K562 (cell line): ENCODE data around the gene TESK2.

ENCODE experiments used
- CTCF ChIP-seq, 3 experiments: IDR thresholded peaks in 2 of 3; conservative IDR thresholded peaks in 1 of 3; 2 replicates each; pipeline ENCODE4 v1.5.1; 2011 to 2012; ENCODE audit warnings: low read length in 3 of 3, mild to moderate bottlenecking in 3 of 3, control low read depth in 2 of 3, improper control_type of control experiment in 1 of 3, inconsistent platforms in 1 of 3, low read depth in 1 of 3, mixed read lengths in 1 of 3, moderate library complexity in 1 of 3; ENCODE audit not compliant: insufficient read depth in 2 of 3
- ELF1 ChIP-seq: fragments of 200-800 bp; sonication (Bioruptor generic); IDR thresholded peaks from 2 replicates; pipeline ENCODE4 v1.6.1; 2016; ENCODE audit warnings: missing genetic modification characterization, missing compliant biosample characterization
- FOS ChIP-seq: IDR thresholded peaks from 3 replicates; pipeline ENCODE4 v1.6.1; 2011; ENCODE audit not compliant: insufficient read length; ENCODE audit errors: extremely low read depth
- FOXP4 ChIP-seq: sonication (generic); formaldehyde crosslinking; IDR thresholded peaks from 2 replicates; pipeline ENCODE4 v1.8.0; 2022; ENCODE audit warnings: mild to moderate bottlenecking, missing genetic modification reagents, borderline replicate concordance
- PML ChIP-seq: IDR thresholded peaks from 2 replicates; pipeline ENCODE4 v1.6.1; 2012; ENCODE audit warnings: low read length, inconsistent platforms
- RAD21 ChIP-seq, 2 experiments: fragments of 250-450 bp in 1 of 2; fragments of 450-650 bp in 1 of 2; sonication (Bioruptor Pico) in 1 of 2; formaldehyde crosslinking in 1 of 2; IDR thresholded peaks in 1 of 2; conservative IDR thresholded peaks in 1 of 2; 2 replicates each; pipeline versions ENCODE4 v1.4.0 to v1.8.0; 2020 to 2022; ENCODE audit warnings: mild to moderate bottlenecking in 2 of 2, moderate library complexity in 1 of 2
- YY1 ChIP-seq, 3 experiments: IDR thresholded peaks; 2 replicates each; pipeline ENCODE4 v1.6.1; 2011; ENCODE audit warnings: low read length in 2 of 3, mild to moderate bottlenecking in 2 of 3, moderate library complexity in 2 of 3, borderline replicate concordance in 1 of 3, control low read depth in 1 of 3, low read depth in 1 of 3; ENCODE audit not compliant: insufficient read depth in 3 of 3, insufficient replicate concordance in 2 of 3, control insufficient read depth in 1 of 3, insufficient read length in 1 of 3; ENCODE audit errors: extremely low read depth in 1 of 3
- ZHX1 ChIP-seq: fragments of 150-350 bp; conservative IDR thresholded peaks from 2 replicates; pipeline ENCODE4 v1.6.1; 2014; ENCODE audit warnings: low read length
- ZNF133 ChIP-seq: fragments of 250-450 bp; sonication (Bioruptor Pico); IDR thresholded peaks from 2 replicates; pipeline ENCODE4 v1.4.0; 2020; ENCODE audit warnings: mild to moderate bottlenecking

DNA sequence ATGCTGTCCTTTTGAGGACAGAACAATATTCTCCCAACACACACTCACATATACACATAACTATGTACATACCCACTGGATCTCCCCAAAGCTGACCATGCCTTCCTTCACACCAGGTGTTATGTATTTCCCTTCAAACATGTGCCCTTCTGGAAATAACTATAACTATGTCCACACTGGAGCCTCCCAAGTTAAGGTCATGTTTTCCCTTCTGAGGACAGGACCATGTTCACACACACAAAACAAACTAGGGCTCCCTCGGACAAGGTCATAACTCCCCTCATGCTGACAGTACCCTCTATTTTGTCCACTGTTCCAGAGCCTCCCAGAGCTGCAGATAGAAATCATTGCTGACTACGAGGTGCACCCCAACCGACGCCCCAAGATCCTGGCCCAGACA lies 16.9 kb upstream of the TESK2 start:
- TF ChIP-seq CTCF (IDR thresholded peaks at IDR 0.05 in 2 of 3, conservative IDR thresholded peaks at IDR 0.05 in 1 of 3; ENCODE audit: insufficient read depth in 2 of 3, low read depth in 1 of 3, low read length in 3 of 3) (no peak), FOXP4 (no peak), ZHX1 (no peak), RAD21 (CRISPR knock-in tag; conservative IDR thresholded peaks at IDR 0.05 in 1 of 2, IDR thresholded peaks at IDR 0.05 in 1 of 2) (no peak), ZNF133 (CRISPR knock-in tag) (no peak), ELF1 (tag) (no peak), YY1 (IDR thresholded peaks at IDR 0.05; ENCODE audit: borderline replicate concordance in 1 of 3, control insufficient read depth in 1 of 3, extremely low read depth in 1 of 3, insufficient read depth in 3 of 3, insufficient read length in 1 of 3, insufficient replicate concordance in 2 of 3, low read depth in 1 of 3, low read length in 2 of 3) (no peak), PML (no peak), FOS (no peak)
